Measurements from ENCODE around the gene TIMM13. TPM values are rescaled to one million over a fixed set of nuclear protein-coding genes. Genes with fewer than 3 reads are reported as not detected.
A peak's percentile ranks its signal among the peaks of the same experiment; 100 is the strongest.

TIMM13 gene
- total and polyA plus RNA-seq, 10 of the 15 experiments (the other 5 are each of a cell fraction or from before 2014, with no cell fraction given) = 9.9 to 205 (median 63.6) TPM

DNA sequence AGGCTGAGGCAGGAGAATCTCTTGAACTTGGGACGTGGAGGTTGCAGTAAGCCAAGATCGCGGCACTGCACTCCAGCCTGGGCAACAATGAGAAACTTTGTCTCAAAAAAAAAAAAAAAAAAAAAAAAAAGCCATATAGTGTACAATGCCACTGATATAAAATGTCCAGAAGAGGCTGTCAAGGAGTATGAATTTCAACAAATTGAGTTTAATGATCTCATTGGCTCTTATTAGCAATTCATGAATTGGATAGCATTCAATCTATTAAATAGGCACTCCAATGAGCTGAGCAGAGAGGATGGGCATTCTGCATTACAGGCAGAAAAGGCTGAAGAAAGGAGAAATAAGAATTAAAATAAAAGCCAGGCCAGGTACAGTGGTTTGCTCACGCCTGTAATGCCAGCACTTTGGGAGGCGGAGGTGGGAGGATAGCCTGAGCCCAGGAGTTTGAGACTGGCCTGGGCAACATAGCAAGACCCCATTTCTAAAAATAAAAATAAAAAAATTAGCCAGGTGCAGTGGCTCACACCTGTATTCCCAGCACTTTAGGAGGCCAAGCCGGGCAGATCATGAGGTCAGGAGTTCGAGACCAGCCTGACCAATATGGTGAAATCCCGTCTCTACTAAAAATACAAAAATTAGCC is 30.1 kb upstream of the TIMM13 start:
- WGBS (ENCODE audit: insufficient coverage, insufficient replicate concordance, low lambda C conversion rate, missing lambda C conversion rate) = 92% methylated on average over 8 of the region's 8 CpGs
- no peaks in the 10 kb centered on the region for H3K9me3 ChIP-seq (replicated peaks; ENCODE audit: control insufficient read depth, insufficient read depth, low read length)
- peak overlapping the region; percentile 58 for H3K4me2 ChIP-seq (ENCODE audit: control insufficient read depth, insufficient read depth)
- no TSS peak for BruUV-seq (replicated peaks)
- peaks cover 0 to 6% of the 10 kb centered on the region in 2 experiments; a peak in 2 of 4 replicates for H3K36me3 ChIP-seq (ENCODE audit: control insufficient read depth in 2 of 2, insufficient read depth in 2 of 2, low read length in 1 of 2)
- no peak for TF ChIP-seq TCF7 (IDR thresholded peaks at IDR 0.05; ENCODE audit: borderline replicate concordance)
- TF ChIP-seq, protein P1, sequence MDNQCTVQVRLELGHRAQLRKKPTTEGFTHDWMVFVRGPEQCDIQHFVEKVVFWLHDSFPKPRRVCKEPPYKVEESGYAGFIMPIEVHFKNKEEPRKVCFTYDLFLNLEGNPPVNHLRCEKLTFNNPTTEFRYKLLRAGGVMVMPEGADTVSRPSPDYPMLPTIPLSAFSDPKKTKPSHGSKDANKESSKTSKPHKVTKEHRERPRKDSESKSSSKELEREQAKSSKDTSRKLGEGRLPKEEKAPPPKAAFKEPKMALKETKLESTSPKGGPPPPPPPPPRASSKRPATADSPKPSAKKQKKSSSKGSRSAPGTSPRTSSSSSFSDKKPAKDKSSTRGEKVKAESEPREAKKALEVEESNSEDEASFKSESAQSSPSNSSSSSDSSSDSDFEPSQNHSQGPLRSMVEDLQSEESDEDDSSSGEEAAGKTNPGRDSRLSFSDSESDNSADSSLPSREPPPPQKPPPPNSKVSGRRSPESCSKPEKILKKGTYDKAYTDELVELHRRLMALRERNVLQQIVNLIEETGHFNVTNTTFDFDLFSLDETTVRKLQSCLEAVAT (IDR thresholded peaks at IDR 0.05) = peak; percentile 98
- H3K27ac ChIP-seq (ENCODE audit: control insufficient read depth, insufficient read depth) = peak overlapping the region; percentile 45
- ATAC-seq = no peak
- SMC1A ChIA-PET (ENCODE audit: uncharacterized antibody, unreplicated experiment) = interaction anchor here (0.7 to 1.5 kb wide), 3 partner anchors 19 to 234 kb away, joined by 3 to 5 read pairs (median 4); partner anchors contain the start of gene GADD45B
- H3K4me3 ChIP-seq = peak overlapping the region; percentile 58
- RAD21 ChIA-PET (ENCODE audit: unreplicated experiment) = interaction anchor here (0.6 to 1.5 kb wide), 7 partner anchors 37 to 578 kb away, joined by 3 to 5 read pairs (median 3); no protein-coding TSS in a partner anchor
- in situ Hi-C loops (cut with MboI) (no loop called here), intact Hi-C loops (cut with micrococcal nuclease; ENCODE audit: unreplicated experiment) (no loop called here)
- H3K4me1 ChIP-seq (ENCODE audit: control insufficient read depth, insufficient read depth, low read length) = peaks cover 19% of the 10 kb centered on the region
- peak overlapping the region; percentile 84; the same call in 1 of the 2 replicates for H2AFZ ChIP-seq (ENCODE audit: control insufficient read depth, low read depth, low read length)
- no peak for FAIRE-seq
- POLR2A ChIA-PET = interaction anchor here (0.7 to 1.6 kb wide), 6 partner anchors 18 to 244 kb away, joined by 4 to 11 read pairs (median 4); partner anchors contain the start of genes GADD45B and TIMM13
- DNase-seq (ENCODE audit: low read depth, low spot score) = no peak
- no peaks in the 10 kb centered on the region for H3K27me3 ChIP-seq (replicated peaks in 1 of 2; ENCODE audit: control insufficient read depth in 2 of 2, insufficient read depth in 2 of 2, low read length in 1 of 2)
- CTCF ChIA-PET = interaction anchor here (0.6 to 1.7 kb wide), 3 partner anchors 150 to 222 kb away, joined by 4 to 6 read pairs (median 4); partner anchors contain the start of gene PLEKHJ1
- peaks cover 9% of the 10 kb centered on the region for H4K20me1 ChIP-seq (ENCODE audit: control insufficient read depth, insufficient read depth)
- H3K79me2 ChIP-seq (ENCODE audit: control insufficient read depth, insufficient read depth, low read length) = peaks cover 48% of the 10 kb centered on the region
- peak overlapping the region; percentile 60 for H3K9ac ChIP-seq (ENCODE audit: control insufficient read depth, insufficient read depth, low read length)
